BJ (cell line): Measurements from ENCODE around the gene KIAA0825. TPM values are rescaled to one million over a fixed set of nuclear protein-coding genes. Genes with fewer than 3 reads are reported as not detected.

Experiments used
- CTCF ChIA-PET: fragments of 350-600 bp; formaldehyde crosslinking; extraction: SDS; loops from one replicate; lab custom pipeline; 2021; ENCODE audit warnings: antibody characterized with exemption, inconsistent platforms; lab: Yijun Ruan, JAX
- POLR2A ChIA-PET: fragments of 300-600 bp; sonication (Branson Sonifier 250); formaldehyde crosslinking; extraction: SDS; loops from one replicate; lab custom pipeline; 2021; ENCODE audit warnings: antibody characterized with exemption; lab: Charles Lee
- DNase-seq: peaks from one replicate; pipeline ENCODE4 v3.0.0-alpha.2; 2011; ENCODE audit warnings: low read depth
- H3K27me3 ChIP-seq: 2 replicates; pipeline ENCODE4 v1.6.0; 2011; ENCODE audit warnings: low read length; ENCODE audit not compliant: control insufficient read depth, insufficient read depth
- H3K36me3 ChIP-seq: 2 replicates; pipeline ENCODE4 v1.5.1; 2011; ENCODE audit warnings: low read length; ENCODE audit not compliant: control insufficient read depth, insufficient read depth
- H3K4me3 ChIP-seq: 2 replicates; pipeline ENCODE4 v1.5.1; 2011; ENCODE audit warnings: low read depth, mild to moderate bottlenecking, control low read depth, low read length
- CTCF ChIP-seq: IDR thresholded peaks from 2 replicates; pipeline ENCODE4 v1.5.1; 2011; ENCODE audit warnings: low read depth, mild to moderate bottlenecking, control low read depth, inconsistent platforms, low read length, moderate library complexity; ENCODE audit not compliant: insufficient read depth
- polyA plus RNA-seq: library from polyadenylated mRNA; depleted of rRNA; stranded (reverse); fragments of >200 nt; gene quantifications from 2 replicates; pipeline ENCODE4 v1.2.3, GENCODE V29; 2011

The KIAA0825 gene
- polyA plus RNA-seq, 1 experiment = 0.69 TPM

- ChIA-PET CTCF (interaction anchor here (2.3 kb wide), 1 partner anchor 214 kb away, joined by 34 read pairs; no protein-coding TSS in a partner anchor), POLR2A (no interaction called here)
These were observed 95.4 kb downstream of the KIAA0825 start for GRCh38 chr5:94523018-94523417.

GRCh38 chr5:94522117-94522516, 96.3 kb downstream of the KIAA0825 start:
- Histone ChIP-seq H3K4me3 (no peak overlapping the region), H3K36me3 (no peaks in the 10 kb centered on the region), H3K27me3 (no peaks in the 10 kb centered on the region)
- TF ChIP-seq CTCF = no peak
- DNase-seq = no peak
- POLR2A ChIA-PET = interaction anchor here (0.6 kb wide), 1 partner anchor 53 kb away, joined by 5 read pairs; no protein-coding TSS in a partner anchor
- CTCF ChIA-PET = no interaction called here

More at GRCh38 chr5:94523018-94523417, 95.4 kb downstream of the KIAA0825 start:
- H3K4me3 ChIP-seq = no peak overlapping the region
- no peak for TF ChIP-seq CTCF
- H3K36me3 ChIP-seq = no peaks in the 10 kb centered on the region
- DNase-seq = no peak
- H3K27me3 ChIP-seq = no peaks in the 10 kb centered on the region

- no peak for DNase-seq
- POLR2A ChIA-PET = no interaction called here
- H3K27me3 ChIP-seq = no peaks in the 10 kb centered on the region
- CTCF ChIA-PET = no interaction called here
- no peak overlapping the region for H3K4me3 ChIP-seq
- TF ChIP-seq CTCF = no peak
- H3K36me3 ChIP-seq = no peaks in the 10 kb centered on the region
These were observed 100.6 kb downstream of the KIAA0825 start for GRCh38 chr5:94517490-94518488.

GRCh38 chr5:94516148-94516547, 102.3 kb downstream of the KIAA0825 start:
- POLR2A ChIA-PET = no interaction called here
- no peak for TF ChIP-seq CTCF
- CTCF ChIA-PET = no interaction called here
- DNase-seq = no peak
- Histone ChIP-seq H3K4me3 (no peak overlapping the region), H3K27me3 (no peaks in the 10 kb centered on the region), H3K36me3 (no peaks in the 10 kb centered on the region)

- Histone ChIP-seq H3K36me3 (no peaks in the 10 kb centered on the region), H3K4me3 (no peak overlapping the region), H3K27me3 (no peaks in the 10 kb centered on the region)
- no peak for DNase-seq
- CTCF ChIA-PET = interaction anchor here (0.6 kb wide), 1 partner anchor 117 kb away, joined by 4 read pairs; no protein-coding TSS in a partner anchor
- TF ChIP-seq CTCF = no peak
- POLR2A ChIA-PET = no interaction called here
These were observed 109.8 kb downstream of the KIAA0825 start for GRCh38 chr5:94508461-94509148.
